ENCODE results near the gene ABCA3.

Gene ABCA3

GRCh38 chr16:2233872-2234812 lies 106.4 kb downstream of the ABCA3 start:
- no peak for DNase-seq (ENCODE audit: low read depth)

- DNase-seq (ENCODE audit: low read depth): no peak
These were observed 107.3 kb downstream of the ABCA3 start for GRCh38 chr16:2233046-2233775.

- no peak for DNase-seq (ENCODE audit: low read depth)
These were observed 108.2 kb downstream of the ABCA3 start for GRCh38 chr16:2232094-2232990.

GRCh38 chr16:2231016-2231931 lies 109.3 kb downstream of the ABCA3 start:
- no peak for DNase-seq (ENCODE audit: low read depth)

GRCh38 chr16:2230376-2230775 lies 110.2 kb downstream of the ABCA3 start:
- no peak for DNase-seq (ENCODE audit: low read depth)

- no peak for DNase-seq (ENCODE audit: low read depth)
These were observed 110.8 kb downstream of the ABCA3 start for GRCh38 chr16:2229632-2230250.

- DNase-seq (ENCODE audit: low read depth): no peak
These were observed 111.4 kb downstream of the ABCA3 start for GRCh38 chr16:2229091-2229490.

GRCh38 chr16:2228161-2228824 lies 112.2 kb downstream of the ABCA3 start:
- no peak for DNase-seq (ENCODE audit: low read depth)

GRCh38 chr16:2226918-2227317 lies 113.6 kb downstream of the ABCA3 start:
- no peak for DNase-seq (ENCODE audit: low read depth)

GRCh38 chr16:2226245-2226793 lies 114.2 kb downstream of the ABCA3 start:
- no peak for DNase-seq (ENCODE audit: low read depth)

Data from activated gamma-delta T cell treated with anti-CD3 and anti-CD28 coated beads, Interleukin-2, amount 50 U/mL, for 16 hours (primary cell).